H1 (cell line): Measurements from ENCODE around the gene ZNF423. TPM values are rescaled to one million over a fixed set of nuclear protein-coding genes. Genes with fewer than 3 reads are reported as not detected.

ENCODE experiments used
- CTCF ChIA-PET: fragments of 300-600 bp; sonication (Branson Sonifier 250); formaldehyde crosslinking; loops from one replicate; lab custom pipeline; 2021; ENCODE audit not compliant: partially characterized antibody; lab: Charles Lee
- POLR2A ChIA-PET: fragments of 300-600 bp; sonication (Branson Sonifier 250); formaldehyde crosslinking; loops from one replicate; lab custom pipeline; 2021; ENCODE audit warnings: inconsistent platforms; ENCODE audit not compliant: partially characterized antibody; lab: Charles Lee
- DNase-seq, 2 experiments: peaks; one replicate each; pipeline versions ENCODE4 v3.0.0 to v3.0.0-alpha.2; 2010 to 2022; ENCODE audit warnings: low spot score in 2 of 2, low read depth in 1 of 2, mixed read lengths in 1 of 2
- FAIRE-seq: peaks from 2 replicates; lab custom pipeline; 2011; peaks lifted over from hg19 to GRCh38; lab: Jason Lieb, UNC
- H2AFZ ChIP-seq: 2 replicates; pipeline ENCODE4 v1.8.1; 2012; ENCODE audit warnings: low read length, inconsistent platforms
- H2AK5ac ChIP-seq: 2 replicates; pipeline ENCODE4 v1.6.1; 2013; ENCODE audit warnings: low read depth, low read length
- H2BK120ac ChIP-seq: replicated peaks from 2 replicates; pipeline ENCODE3; 2013; ENCODE audit warnings: low read depth, low read length, inconsistent platforms
- H2BK12ac ChIP-seq: 2 replicates; pipeline ENCODE4 v1.6.1; 2013; ENCODE audit warnings: low read depth, low read length
- H2BK15ac ChIP-seq: 2 replicates; pipeline ENCODE4 v1.6.1; 2013; ENCODE audit warnings: low read length
- H2BK20ac ChIP-seq: 2 replicates; pipeline ENCODE4 v1.6.1; 2013; ENCODE audit warnings: low read length
- H2BK5ac ChIP-seq: 2 replicates; pipeline ENCODE4 v1.6.1; 2013; ENCODE audit warnings: low read depth, low read length
- H3K14ac ChIP-seq: 2 replicates; pipeline ENCODE4 v1.6.1; 2013; ENCODE audit warnings: inconsistent platforms; ENCODE audit not compliant: insufficient read length
- H3K18ac ChIP-seq: 2 replicates; pipeline ENCODE4 v1.6.1; 2013; ENCODE audit warnings: low read length; ENCODE audit errors: extremely low read depth
- H3K23ac ChIP-seq: 2 replicates; pipeline ENCODE4 v1.6.1; 2013; ENCODE audit warnings: inconsistent platforms; ENCODE audit not compliant: insufficient read length
- H3K23me2 ChIP-seq: 2 replicates; pipeline ENCODE4 v1.6.1; 2013; ENCODE audit warnings: low read depth, low read length
- H3K27ac ChIP-seq: 2 replicates; pipeline ENCODE4 v1.6.1; 2011; ENCODE audit warnings: low read depth, low read length, inconsistent platforms
- H3K27me3 ChIP-seq, 4 experiments: replicated peaks in 1 of 4; 1 replicate in 1 of 4; 2 replicates in 3 of 4; pipeline versions ENCODE4 v1.6.1 to v1.8.1; 2011 to 2013; ENCODE audit warnings: low read length in 3 of 4, mild to moderate bottlenecking in 3 of 4, inconsistent platforms in 2 of 4, mixed read lengths in 2 of 4, moderate library complexity in 1 of 4; ENCODE audit not compliant: control insufficient read depth in 3 of 4, insufficient read depth in 3 of 4; ENCODE audit errors: extremely low read depth in 1 of 4
- H3K36me3 ChIP-seq, 4 experiments: 2 replicates each; pipeline versions ENCODE4 v1.6.1 to v1.8.1; 2011 to 2013; ENCODE audit warnings: mild to moderate bottlenecking in 4 of 4, low read length in 3 of 4, moderate library complexity in 2 of 4, control low read depth in 1 of 4, inconsistent platforms in 1 of 4; ENCODE audit not compliant: insufficient read depth in 4 of 4, control insufficient read depth in 2 of 4
- H3K4ac ChIP-seq: replicated peaks from 2 replicates; pipeline ENCODE3; 2013; ENCODE audit warnings: low read length, low read depth, mixed read lengths, inconsistent platforms; ENCODE audit not compliant: insufficient read length
- H3K4me1 ChIP-seq, 4 experiments: replicated peaks in 1 of 4; 1 replicate in 1 of 4; 2 replicates in 3 of 4; pipeline versions ENCODE4 v1.6.1 to v1.8.1; 2011 to 2013; ENCODE audit warnings: low read length in 3 of 4, inconsistent platforms in 2 of 4, mixed read lengths in 1 of 4; ENCODE audit not compliant: insufficient read depth in 4 of 4, control insufficient read depth in 3 of 4
- H3K4me2 ChIP-seq, 2 experiments: 2 replicates each; pipeline versions ENCODE4 v1.6.1 to v1.8.1; 2011 to 2013; ENCODE audit warnings: low read depth in 2 of 2, low read length in 2 of 2, control low read depth in 1 of 2, inconsistent platforms in 1 of 2, mild to moderate bottlenecking in 1 of 2; ENCODE audit not compliant: insufficient read depth in 1 of 2
- H3K4me3 ChIP-seq, 4 experiments: fragments of 200-600, 300-600 bp in 1 of 4; sonication (generic), shearing (Covaris generic), sonication (Bioruptor Twin) in 1 of 4; 2 replicates each; pipeline versions ENCODE4 v1.5.1 to v1.8.1; 2011 to 2016; ENCODE audit warnings: low read length in 4 of 4, low read depth in 3 of 4, control low read depth in 2 of 4, inconsistent platforms in 2 of 4, mild to moderate bottlenecking in 2 of 4, mixed read lengths in 1 of 4, moderate library complexity in 1 of 4; ENCODE audit not compliant: insufficient read depth in 2 of 4; ENCODE audit errors: extremely low read depth in 1 of 4
- H3K56ac ChIP-seq: replicated peaks from 2 replicates; pipeline ENCODE3; 2013; ENCODE audit warnings: low read depth, mild to moderate bottlenecking, mixed read lengths, low read length, inconsistent platforms; ENCODE audit not compliant: insufficient read length
- H3K79me1 ChIP-seq: 2 replicates; pipeline ENCODE4 v1.6.1; 2013; ENCODE audit warnings: low read depth, low read length, control low read depth
- H3K79me2 ChIP-seq, 2 experiments: 2 replicates each; pipeline versions ENCODE4 v1.6.1 to v1.8.1; 2012 to 2013; ENCODE audit warnings: low read length in 2 of 2, mild to moderate bottlenecking in 2 of 2, inconsistent platforms in 1 of 2; ENCODE audit not compliant: insufficient read depth in 2 of 2, control insufficient read depth in 1 of 2
- H3K9ac ChIP-seq, 4 experiments: replicated peaks in 1 of 4; 1 replicate in 1 of 4; 2 replicates in 3 of 4; pipeline versions ENCODE4 v1.6.1 to v1.8.1; 2011 to 2013; ENCODE audit warnings: low read depth in 3 of 4, low read length in 3 of 4, control low read depth in 2 of 4, mild to moderate bottlenecking in 2 of 4, moderate library complexity in 2 of 4, inconsistent platforms in 1 of 4; ENCODE audit errors: extremely low read depth in 1 of 4
- H3K9me3 ChIP-seq, 2 experiments: 2 replicates each; pipeline versions ENCODE4 v1.6.1 to v1.8.1; 2012 to 2013; ENCODE audit warnings: mild to moderate bottlenecking in 2 of 2, moderate library complexity in 2 of 2, control low read depth in 1 of 2, inconsistent platforms in 1 of 2, low read depth in 1 of 2, low read length in 1 of 2, mixed read lengths in 1 of 2; ENCODE audit not compliant: insufficient read depth in 2 of 2
- H4K20me1 ChIP-seq, 2 experiments: replicated peaks in 1 of 2; 2 replicates each; pipeline versions ENCODE3 to v1.8.1; 2011 to 2013; ENCODE audit warnings: inconsistent platforms in 2 of 2, low read length in 2 of 2, mild to moderate bottlenecking in 1 of 2; ENCODE audit not compliant: insufficient read depth in 2 of 2, control insufficient read depth in 1 of 2
- H4K5ac ChIP-seq: 2 replicates; pipeline ENCODE4 v1.6.1; 2013; ENCODE audit warnings: low read length, low read depth, mixed read lengths, inconsistent platforms; ENCODE audit not compliant: insufficient read length
- H4K8ac ChIP-seq: 2 replicates; pipeline ENCODE4 v1.8.0; 2013; ENCODE audit warnings: mild to moderate bottlenecking, moderate library complexity, low read length, inconsistent platforms; ENCODE audit not compliant: insufficient read depth; ENCODE audit errors: extremely low read depth
- H4K91ac ChIP-seq: replicated peaks from 2 replicates; pipeline ENCODE3; 2013; ENCODE audit warnings: low read length, mixed read lengths, inconsistent platforms; ENCODE audit not compliant: insufficient read length
- CHD2 ChIP-seq: IDR thresholded peaks from 2 replicates; pipeline ENCODE4 v1.6.1; 2012; ENCODE audit warnings: low read length, improper control_type of control experiment
- CTBP2 ChIP-seq: IDR thresholded peaks from 2 replicates; pipeline ENCODE4 v1.7.0; 2011; ENCODE audit warnings: borderline replicate concordance, mild to moderate bottlenecking, moderate library complexity, mixed read lengths, low read length; ENCODE audit not compliant: insufficient read depth, insufficient read length
- HDAC6 ChIP-seq: IDR thresholded peaks from one replicate; pipeline ENCODE4 v1.7.1; 2012; ENCODE audit warnings: low read depth, mild to moderate bottlenecking, inconsistent platforms, low read length, moderate library complexity
- KDM4A ChIP-seq: IDR thresholded peaks from one replicate; pipeline ENCODE4 v1.7.1; 2012; ENCODE audit warnings: low read depth, mild to moderate bottlenecking, moderate library complexity, low read length, inconsistent platforms; ENCODE audit not compliant: severe bottlenecking
- POLR2A ChIP-seq, 2 experiments: IDR thresholded peaks; 1 replicate in 1 of 2; 2 replicates in 1 of 2; pipeline ENCODE4 v1.6.1; 2011; ENCODE audit warnings: low read depth in 2 of 2, low read length in 2 of 2, mild to moderate bottlenecking in 2 of 2; ENCODE audit errors: control extremely low read depth in 1 of 2
- POLR2AphosphoS5 ChIP-seq: IDR thresholded peaks from 2 replicates; pipeline ENCODE4 v1.6.1; 2011; ENCODE audit warnings: low read depth, low read length
- SP4 ChIP-seq: IDR thresholded peaks from 2 replicates; pipeline ENCODE4 v1.6.1; 2012; ENCODE audit warnings: low read length, inconsistent platforms
- SRF ChIP-seq: IDR thresholded peaks from 2 replicates; pipeline ENCODE4 v1.6.1; 2011; ENCODE audit warnings: mild to moderate bottlenecking, low read depth, low read length, moderate library complexity
- SUZ12 ChIP-seq: fragments of 200-600 bp; sonication (generic); IDR thresholded peaks from 2 replicates; pipeline ENCODE4 v1.6.1; 2012; ENCODE audit warnings: mild to moderate bottlenecking, inconsistent platforms, low read length, moderate library complexity, mixed read lengths
- TAF7 ChIP-seq: optimal IDR thresholded peaks from 2 replicates; pipeline ENCODE3; 2011; ENCODE audit warnings: low read depth, mild to moderate bottlenecking, inconsistent platforms, low read length, moderate library complexity, borderline replicate concordance
- TEAD4 ChIP-seq: IDR thresholded peaks from 2 replicates; pipeline ENCODE4 v1.6.1; 2012; ENCODE audit warnings: low read depth, low read length, inconsistent platforms, mixed read lengths
- WGBS, 2 experiments: shearing (Covaris generic) in 1 of 2; methylation state at CpG; one replicate each; pipeline versions ENCODE4 v1.1.6 to v1.1.7; 2013 to 2015; ENCODE audit warnings: low lambda C conversion rate in 2 of 2, mixed read lengths in 2 of 2, inconsistent platforms in 1 of 2, low coverage in 1 of 2, missing lambda C conversion rate in 1 of 2; ENCODE audit not compliant: insufficient replicate concordance in 2 of 2, insufficient coverage in 1 of 2, insufficient read length in 1 of 2; ENCODE audit errors: extremely low coverage in 1 of 2, missing lambda C conversion rate in 1 of 2; 5-methylcytosine and 5-hydroxymethylcytosine counted together
- polyA plus RNA-seq, 7 experiments: library from polyadenylated mRNA; depleted of rRNA in 3 of 7; stranded (reverse) in 5 of 7; unstranded in 2 of 7; fragments of >200 nt in 5 of 7; fragments of 200-250 nt in 2 of 7; gene quantifications; 1 replicate in 5 of 7; 2 replicates in 1 of 7; 4 replicates in 1 of 7; pipeline versions ENCODE4 v1.2.1 to v1.2.3, GENCODE V29; 2011 to 2013; ENCODE audit warnings: missing spikeins in 2 of 7, mixed read lengths in 2 of 7
- total RNA-seq: library from RNA; stranded (reverse); fragmentation: NEBNext Ultra II Directional; extraction: Animal tissue kit (Norgen Biotek cat#: 25700); gene quantifications from 2 replicates; pipeline ENCODE4 v1.2.1, GENCODE V29; 2021
- TF ChIP-seq, protein P1 (sequence below): IDR thresholded peaks from 2 replicates; pipeline ENCODE4 v1.6.1; 2012; ENCODE audit warnings: low read length, inconsistent platforms
- TF ChIP-seq, protein P2 (sequence below): IDR thresholded peaks from 2 replicates; pipeline ENCODE4 v1.6.1; 2012; ENCODE audit warnings: inconsistent platforms

The ZNF423 gene
- total and polyA plus RNA-seq, 2 of the 8 experiments (the other 6 are each of a cell fraction or from before 2014, with no cell fraction given): 38.2 to 52.3 TPM

DNA sequence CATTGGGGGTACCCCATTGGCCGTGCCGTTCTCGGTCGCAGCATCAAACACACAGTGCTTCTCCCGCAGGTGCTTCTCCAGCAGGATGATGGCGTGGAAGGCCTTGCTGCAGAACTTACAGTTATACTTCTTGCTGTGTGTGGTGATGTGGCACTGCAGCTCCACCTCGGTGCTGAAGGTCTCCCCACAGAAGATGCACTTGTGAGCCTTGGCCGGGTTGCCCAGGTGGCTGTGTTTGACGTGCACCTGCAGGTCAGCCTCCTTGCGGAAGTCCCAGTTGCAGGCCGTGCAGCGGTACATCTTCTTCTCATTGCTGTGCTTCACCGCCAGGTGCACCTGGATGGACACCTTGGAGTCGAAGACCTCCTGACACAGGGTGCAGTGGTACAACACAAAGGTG, 219.3 kb downstream of the ZNF423 start:
- no peak overlapping the region for H4K5ac ChIP-seq
- no peak overlapping the region for H3K4me3 ChIP-seq
- H3K9ac ChIP-seq: no peak overlapping the region
- H2AK5ac ChIP-seq: no peak overlapping the region
- no peak overlapping the region for H3K4ac ChIP-seq
- H4K20me1 ChIP-seq: peaks cover 0 to 19% of the 10 kb centered on the region in 2 experiments
- no peak overlapping the region for H2BK20ac ChIP-seq
- H2BK12ac ChIP-seq: no peak overlapping the region
- FAIRE-seq: no peak
- no peak overlapping the region for H3K18ac ChIP-seq
- no peak overlapping the region for H4K91ac ChIP-seq
- H2AFZ ChIP-seq: no peak overlapping the region
- no peak overlapping the region for H3K23ac ChIP-seq
- no peak overlapping the region for H3K27ac ChIP-seq
- H3K27me3 ChIP-seq: no peaks in the 10 kb centered on the region
- 0 out of 2 replicates have a peak, but pooled peaks cover 2% of the 10 kb centered on the region for H3K23me2 ChIP-seq
- H3K56ac ChIP-seq: no peak overlapping the region
- no peak overlapping the region for H2BK15ac ChIP-seq
- peaks cover 14 to 30% (median 24%) of the 10 kb centered on the region in 4 experiments for H3K36me3 ChIP-seq
- no peak overlapping the region for H2BK120ac ChIP-seq
- ChIA-PET CTCF (no interaction called here), POLR2A (no interaction called here)
- no peak overlapping the region for H4K8ac ChIP-seq
- no peaks in the 10 kb centered on the region; the same call in none of the 2 replicates for H3K79me1 ChIP-seq
- H3K9me3 ChIP-seq: no peaks in the 10 kb centered on the region
- H3K4me2 ChIP-seq: no peak overlapping the region
- H3K79me2 ChIP-seq: peaks cover 0 to 6% of the 10 kb centered on the region in 2 experiments; a peak in 1 of 4 replicates
- H3K4me1 ChIP-seq: peaks cover 8 to 26% (median 20%) of the 10 kb centered on the region in 4 experiments
- no peak overlapping the region for H2BK5ac ChIP-seq
- DNase-seq: no peak
- 94% methylated on average over 14 of the region's 14 CpGs; no CpG with 5 or more reads in 1 of the 2 experiments for WGBS, 2 experiments
- H3K14ac ChIP-seq: no peak overlapping the region
- no peak for TF ChIP-seq HDAC6
- no peak for TF ChIP-seq TAF7
- no peak for TF ChIP-seq SP4
- TF ChIP-seq TEAD4: no peak
- TF ChIP-seq, protein P1, sequence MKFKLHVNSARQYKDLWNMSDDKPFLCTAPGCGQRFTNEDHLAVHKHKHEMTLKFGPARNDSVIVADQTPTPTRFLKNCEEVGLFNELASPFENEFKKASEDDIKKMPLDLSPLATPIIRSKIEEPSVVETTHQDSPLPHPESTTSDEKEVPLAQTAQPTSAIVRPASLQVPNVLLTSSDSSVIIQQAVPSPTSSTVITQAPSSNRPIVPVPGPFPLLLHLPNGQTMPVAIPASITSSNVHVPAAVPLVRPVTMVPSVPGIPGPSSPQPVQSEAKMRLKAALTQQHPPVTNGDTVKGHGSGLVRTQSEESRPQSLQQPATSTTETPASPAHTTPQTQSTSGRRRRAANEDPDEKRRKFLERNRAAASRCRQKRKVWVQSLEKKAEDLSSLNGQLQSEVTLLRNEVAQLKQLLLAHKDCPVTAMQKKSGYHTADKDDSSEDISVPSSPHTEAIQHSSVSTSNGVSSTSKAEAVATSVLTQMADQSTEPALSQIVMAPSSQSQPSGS: no peak
- TF ChIP-seq POLR2A (IDR thresholded peaks at IDR 0.05; ENCODE audit: control extremely low read depth in 1 of 2, low read depth in 2 of 2, low read length in 2 of 2): no peak
- TF ChIP-seq SUZ12: no peak
- TF ChIP-seq POLR2AphosphoS5: no peak
- TF ChIP-seq SRF: no peak
- no peak for TF ChIP-seq CTBP2
- no peak for TF ChIP-seq KDM4A
- TF ChIP-seq CHD2: no peak
- TF ChIP-seq, protein P2, sequence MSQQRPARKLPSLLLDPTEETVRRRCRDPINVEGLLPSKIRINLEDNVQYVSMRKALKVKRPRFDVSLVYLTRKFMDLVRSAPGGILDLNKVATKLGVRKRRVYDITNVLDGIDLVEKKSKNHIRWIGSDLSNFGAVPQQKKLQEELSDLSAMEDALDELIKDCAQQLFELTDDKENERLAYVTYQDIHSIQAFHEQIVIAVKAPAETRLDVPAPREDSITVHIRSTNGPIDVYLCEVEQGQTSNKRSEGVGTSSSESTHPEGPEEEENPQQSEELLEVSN: no peak
